Body of pancreas (tissue), 4 donors: Measurements from ENCODE around the gene DVL1.

Source experiments
- CTCF ChIP-seq, 7 experiments: fragments of 450-650 bp in 4 of 7; fragments of 200-600 bp in 3 of 7; sonication (generic) in 3 of 7; IDR thresholded peaks; one replicate each; pipeline ENCODE4 v1.5.1; 2016 to 2019; ENCODE audit warnings: antibody characterized with exemption in 7 of 7
- POLR2A ChIP-seq, 3 donors: fragments of 450-650 bp; IDR thresholded peaks; one replicate each; pipeline ENCODE4 v1.6.1; 2016; ENCODE audit warnings: antibody characterized with exemption in 3 of 3, mild to moderate bottlenecking in 2 of 3

DNA sequence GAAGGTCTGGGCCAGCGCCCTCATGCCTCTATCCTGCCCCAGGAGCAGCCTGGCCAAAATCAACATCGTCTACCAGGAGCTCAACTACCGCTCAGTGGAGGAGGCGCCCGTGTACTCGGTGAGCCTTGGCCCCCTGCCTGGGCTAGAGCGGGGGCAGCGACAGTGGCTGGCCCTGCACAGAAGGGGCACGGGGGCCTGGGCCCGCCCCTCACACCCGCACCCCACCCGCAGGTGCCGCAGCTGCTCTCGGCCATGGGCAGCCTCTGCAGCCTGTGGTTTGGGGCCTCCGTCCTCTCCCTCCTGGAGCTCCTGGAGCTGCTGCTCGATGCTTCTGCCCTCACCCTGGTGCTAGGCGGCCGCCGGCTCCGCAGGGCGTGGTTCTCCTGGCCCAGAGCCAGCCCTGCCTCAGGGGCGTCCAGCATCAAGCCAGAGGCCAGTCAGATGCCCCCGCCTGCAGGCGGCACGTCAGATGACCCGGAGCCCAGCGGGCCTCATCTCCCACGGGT lies 58.1 kb downstream of the DVL1 start:
- TF ChIP-seq CTCF (IDR thresholded peaks at IDR 0.05) = no peak
- TF ChIP-seq POLR2A (IDR thresholded peaks at IDR 0.05) = no peak
